GM06990 (cell line): ENCODE results near the gene FBLN2.

ENCODE experiments used
- DNase-seq: peaks from one replicate; pipeline ENCODE4 v3.0.0-alpha.2; 2011; ENCODE audit not compliant: insufficient read length; ENCODE audit errors: extremely low read depth
- H3K27me3 ChIP-seq: replicated peaks from 2 replicates; pipeline ENCODE4 v1.6.0; 2011; ENCODE audit warnings: low read length; ENCODE audit not compliant: control insufficient read depth, insufficient read depth
- H3K36me3 ChIP-seq: 2 replicates; pipeline ENCODE4 v1.5.1; 2011; ENCODE audit warnings: low read length; ENCODE audit not compliant: control insufficient read depth, insufficient read depth
- H3K4me3 ChIP-seq: replicated peaks from 2 replicates; pipeline ENCODE4 v1.5.1; 2011; ENCODE audit warnings: low read depth, mild to moderate bottlenecking, control low read depth, low read length
- CTCF ChIP-seq: IDR thresholded peaks from 2 replicates; pipeline ENCODE4 v1.5.1; 2011; ENCODE audit warnings: low read length, control low read depth, mild to moderate bottlenecking, inconsistent platforms; ENCODE audit not compliant: insufficient read depth, poor library complexity, severe bottlenecking

The FBLN2 gene

DNA sequence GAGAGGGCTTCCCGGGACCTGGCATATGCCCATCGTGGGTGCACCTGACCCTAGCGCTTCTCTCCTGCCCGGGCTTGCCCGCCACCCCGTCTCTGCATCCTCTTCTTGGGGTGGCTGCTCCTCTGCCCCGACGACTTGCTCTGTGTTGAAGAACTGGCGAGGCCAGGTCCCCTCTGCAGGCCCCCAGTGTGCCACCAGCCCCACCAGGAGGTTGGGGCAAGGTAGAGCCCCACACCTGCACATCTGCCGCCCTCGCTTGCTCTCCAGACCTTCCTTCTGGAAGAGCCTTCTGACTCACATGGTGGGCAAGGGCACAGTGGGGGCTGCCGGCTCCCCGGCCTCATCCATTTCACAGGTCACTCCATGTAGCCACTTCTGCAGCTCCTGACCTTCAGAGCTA lies 84.3 kb downstream of the FBLN2 start:
- Histone ChIP-seq H3K27me3 (no peaks in the 10 kb centered on the region; the same call in none of the 2 replicates), H3K4me3 (no peak overlapping the region), H3K36me3 (no peaks in the 10 kb centered on the region)
- no peak for DNase-seq
- no peak for TF ChIP-seq CTCF

DNA sequence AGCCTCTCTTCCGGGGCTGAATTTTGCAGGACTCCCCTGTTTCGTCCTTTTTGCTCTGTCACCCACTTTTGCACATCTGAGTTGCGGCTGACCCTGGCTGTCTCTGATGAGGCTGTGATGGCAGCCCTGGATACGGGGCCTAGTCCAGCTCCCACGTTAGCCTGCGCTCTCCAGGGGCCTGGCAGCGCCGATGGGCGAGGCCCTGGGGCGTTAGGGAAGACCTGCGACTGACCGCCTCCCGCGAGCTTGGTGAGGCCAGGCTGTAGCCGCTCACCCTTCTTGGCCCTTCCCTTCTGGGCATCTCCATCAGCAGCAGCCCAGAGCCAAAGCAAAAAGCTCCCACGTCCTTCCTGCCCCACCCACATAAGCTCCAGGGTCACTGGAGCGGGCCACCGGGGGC lies 85.2 kb downstream of the FBLN2 start:
- H3K4me3 ChIP-seq: no peak overlapping the region

GRCh38 chr3:13634615-13635014 lies 85.7 kb downstream of the FBLN2 start:
- Histone ChIP-seq H3K36me3 (no peaks in the 10 kb centered on the region), H3K27me3 (no peaks in the 10 kb centered on the region; the same call in none of the 2 replicates), H3K4me3 (no peak overlapping the region)
- no peak for DNase-seq
- TF ChIP-seq CTCF: no peak

More for the DNA sequence above, 85.2 kb downstream of the FBLN2 start:
- no peak for DNase-seq
- Histone ChIP-seq H3K36me3 (no peaks in the 10 kb centered on the region), H3K27me3 (no peaks in the 10 kb centered on the region; the same call in none of the 2 replicates)
- no peak for TF ChIP-seq CTCF

GRCh38 chr3:13636186-13636585 lies 87.3 kb downstream of the FBLN2 start:
- no peak for DNase-seq
- H3K4me3 ChIP-seq: no peak overlapping the region
- no peaks in the 10 kb centered on the region for H3K36me3 ChIP-seq
- no peaks in the 10 kb centered on the region; the same call in none of the 2 replicates for H3K27me3 ChIP-seq
- no peak for TF ChIP-seq CTCF

DNA sequence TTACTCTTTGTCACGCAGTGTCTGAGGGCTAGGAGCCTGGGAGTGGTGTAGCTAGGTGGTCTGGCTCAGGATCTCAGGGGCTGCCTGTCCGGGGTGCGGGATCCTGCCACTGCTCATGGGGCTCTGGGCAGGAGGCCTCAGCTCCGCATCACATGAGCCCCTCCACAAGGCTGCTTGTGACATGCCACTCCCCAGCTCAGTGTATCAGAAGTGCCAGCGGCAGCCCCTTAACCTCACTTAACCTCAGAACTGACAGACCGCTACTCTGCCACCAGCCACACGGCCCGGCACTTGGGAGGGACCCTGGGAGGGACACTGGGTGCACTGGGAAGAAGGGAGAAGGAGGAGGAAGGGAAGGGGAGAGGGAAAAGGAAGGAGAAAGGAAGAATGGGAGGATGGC lies 87.9 kb downstream of the FBLN2 start:
- H3K27me3 ChIP-seq: no peaks in the 10 kb centered on the region; the same call in none of the 2 replicates
- no peak for DNase-seq
- no peak for TF ChIP-seq CTCF
- no peak overlapping the region for H3K4me3 ChIP-seq
- H3K36me3 ChIP-seq: no peaks in the 10 kb centered on the region

GRCh38 chr3:13637311-13637891 lies 88.5 kb downstream of the FBLN2 start:
- no peaks in the 10 kb centered on the region for H3K36me3 ChIP-seq
- no peak for TF ChIP-seq CTCF
- no peak overlapping the region for H3K4me3 ChIP-seq
- H3K27me3 ChIP-seq: no peaks in the 10 kb centered on the region; the same call in none of the 2 replicates
- DNase-seq: no peak
